Ammon's horn (tissue), 1 donor: ENCODE measurements around the gene NOXRED1.

Experiments
- DNase-seq: peaks from one replicate; pipeline ENCODE4 v3.0.0-alpha.2; 2016; ENCODE audit warnings: low spot score

The NOXRED1 gene

DNA sequence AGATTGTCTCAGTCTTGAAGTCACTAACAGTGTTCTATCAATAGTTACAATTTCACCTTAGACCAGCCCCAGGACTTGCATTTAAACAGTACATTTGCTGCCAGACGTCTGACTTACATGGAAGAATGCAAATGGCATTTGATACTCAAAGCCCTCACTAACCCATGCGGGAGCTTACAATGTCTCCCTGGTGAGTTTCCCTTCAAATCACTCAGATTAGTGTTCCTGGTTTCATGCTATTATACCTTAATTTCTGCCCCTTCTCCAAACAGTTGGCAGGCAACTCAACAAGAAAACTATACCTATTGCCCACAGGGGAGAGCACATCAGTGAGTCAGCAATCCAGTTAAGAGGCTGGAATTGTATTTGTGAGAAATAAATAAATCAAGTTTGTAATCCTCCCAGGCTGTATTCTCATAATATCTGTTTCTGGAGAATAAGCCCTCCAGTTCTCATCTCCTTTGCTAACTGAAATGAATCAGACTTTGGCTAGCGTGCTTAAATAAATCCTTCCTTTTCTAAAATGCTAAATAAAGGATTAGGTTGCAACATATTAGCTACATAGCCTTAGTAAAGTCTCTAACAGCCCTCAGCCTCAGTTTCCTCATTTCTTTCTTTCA, 78.8 kb downstream of the NOXRED1 start:
- DNase-seq = no peak
